Endothelial cell of umbilical vein (primary cell): ENCODE data around the gene SMOC2. TPM values are rescaled to one million over a fixed set of nuclear protein-coding genes. Genes with fewer than 3 reads are reported as not detected.

ENCODE experiments used
- BruUV-seq: library from RNA; stranded (reverse); fragments of 400-500 nt; replicated peaks from 2 replicates; lab custom pipeline; 2021; lab: Mats Ljungman, UMichigan
- CTCF ChIA-PET: fragments of 300-600, 350-600 bp; sonication (Branson Sonifier 250); formaldehyde crosslinking; loops from one replicate; lab custom pipeline; 2021; ENCODE audit warnings: antibody characterized with exemption, inconsistent platforms; lab: Charles Lee
- POLR2A ChIA-PET: fragments of 300-600, 350-600 bp; sonication (Branson Sonifier 250); formaldehyde crosslinking; loops from one replicate; lab custom pipeline; 2021; ENCODE audit warnings: antibody characterized with exemption, inconsistent platforms; lab: Charles Lee
- DNase-seq: peaks from one replicate; pipeline ENCODE4 v3.0.0-alpha.2; 2011; ENCODE audit warnings: low read depth, low spot score
- FAIRE-seq: peaks from 2 replicates; lab custom pipeline; 2011; peaks lifted over from hg19 to GRCh38; lab: Jason Lieb, UNC
- H2AFZ ChIP-seq: 2 replicates; pipeline ENCODE4 v1.6.0; 2012; ENCODE audit warnings: low read depth, low read length, control low read depth, inconsistent platforms
- H3K27ac ChIP-seq: 2 replicates; pipeline ENCODE4 v1.5.1; 2011; ENCODE audit warnings: low read depth, mild to moderate bottlenecking, control low read depth, low read length, moderate library complexity; ENCODE audit not compliant: insufficient read depth
- H3K27me3 ChIP-seq, 2 experiments: 2 replicates each; pipeline versions ENCODE4 v1.6.0 to v1.6.1; 2011; ENCODE audit warnings: low read length in 2 of 2, mixed read lengths in 1 of 2; ENCODE audit not compliant: control insufficient read depth in 2 of 2, insufficient read depth in 2 of 2
- H3K36me3 ChIP-seq, 2 experiments: 2 replicates in 1 of 2; 3 replicates in 1 of 2; pipeline ENCODE4 v1.5.1; 2011; ENCODE audit warnings: low read length in 2 of 2, mild to moderate bottlenecking in 1 of 2, moderate library complexity in 1 of 2; ENCODE audit not compliant: control insufficient read depth in 2 of 2, insufficient read depth in 2 of 2; ENCODE audit errors: extremely low read depth in 1 of 2
- H3K4me1 ChIP-seq: 3 replicates; pipeline ENCODE4 v1.5.1; 2011; ENCODE audit warnings: mild to moderate bottlenecking, low read length; ENCODE audit not compliant: control insufficient read depth, insufficient read depth; ENCODE audit errors: extremely low read depth
- H3K4me2 ChIP-seq: 2 replicates; pipeline ENCODE4 v1.6.1; 2011; ENCODE audit warnings: low read length, control low read depth, mixed read lengths; ENCODE audit not compliant: insufficient read depth
- H3K4me3 ChIP-seq, 3 experiments: fragments of 200-600 bp in 1 of 3; sonication (generic), shearing (Covaris generic) in 1 of 3; replicated peaks in 1 of 3; 2 replicates each; pipeline ENCODE4 v1.5.1; 2011 to 2016; ENCODE audit warnings: control low read depth in 3 of 3, low read length in 3 of 3, mild to moderate bottlenecking in 2 of 3, inconsistent platforms in 1 of 3, low read depth in 1 of 3, moderate library complexity in 1 of 3; ENCODE audit not compliant: insufficient read depth in 1 of 3
- H3K79me2 ChIP-seq: 2 replicates; pipeline ENCODE4 v1.6.0; 2012; ENCODE audit warnings: low read length, inconsistent platforms; ENCODE audit not compliant: control insufficient read depth, insufficient read depth
- H3K9ac ChIP-seq: replicated peaks from 2 replicates; pipeline ENCODE3; 2011; ENCODE audit warnings: low read length, control low read depth; ENCODE audit not compliant: insufficient read depth; ENCODE audit errors: extremely low read depth
- H3K9me1 ChIP-seq: replicated peaks from 3 replicates; pipeline ENCODE4 v1.6.0; 2011; ENCODE audit warnings: mild to moderate bottlenecking, low read length; ENCODE audit not compliant: control insufficient read depth, insufficient read depth; ENCODE audit errors: extremely low read depth
- H3K9me3 ChIP-seq: replicated peaks from 2 replicates; pipeline ENCODE4 v1.5.1; 2012; ENCODE audit warnings: low read length, inconsistent platforms; ENCODE audit not compliant: control insufficient read depth, insufficient read depth
- H4K20me1 ChIP-seq: replicated peaks from 2 replicates; pipeline ENCODE3; 2011; ENCODE audit warnings: mild to moderate bottlenecking, low read length; ENCODE audit not compliant: control insufficient read depth, insufficient read depth; ENCODE audit errors: extremely low read depth
- EZH2 ChIP-seq: IDR thresholded peaks from 2 replicates; pipeline ENCODE4 v1.6.1; 2012; ENCODE audit warnings: borderline replicate concordance, low read depth, mild to moderate bottlenecking, moderate library complexity, low read length, inconsistent platforms; ENCODE audit not compliant: severe bottlenecking
- FOS ChIP-seq: IDR thresholded peaks from 2 replicates; pipeline ENCODE4 v1.6.1; 2011; ENCODE audit warnings: mild to moderate bottlenecking, low read length, moderate library complexity, borderline replicate concordance; ENCODE audit not compliant: insufficient read depth
- GATA2 ChIP-seq: IDR thresholded peaks from 2 replicates; pipeline ENCODE4 v1.7.0; 2011; ENCODE audit warnings: low read depth, mild to moderate bottlenecking, moderate library complexity, mixed read lengths, low read length; ENCODE audit not compliant: insufficient read length, insufficient read depth
- JUN ChIP-seq: IDR thresholded peaks from 2 replicates; pipeline ENCODE4 v1.6.1; 2011; ENCODE audit warnings: borderline replicate concordance, low read depth; ENCODE audit not compliant: insufficient read length, insufficient read depth
- MYC ChIP-seq: IDR thresholded peaks from one replicate; pipeline ENCODE4 v1.6.1; 2011; ENCODE audit warnings: mild to moderate bottlenecking, low read depth, low read length
- POLR2A ChIP-seq: IDR thresholded peaks from 2 replicates; pipeline ENCODE4 v1.6.1; 2012; ENCODE audit warnings: low read depth, mild to moderate bottlenecking, control low read depth, low read length
- POLR2AphosphoS5 ChIP-seq: IDR thresholded peaks from 2 replicates; pipeline ENCODE4 v1.6.1; 2012; ENCODE audit warnings: low read depth, mild to moderate bottlenecking, control low read depth, low read length, moderate library complexity; ENCODE audit not compliant: insufficient read depth
- dilution Hi-C: fragments of 300-500 bp; cut with MboI; formaldehyde crosslinking; loops from one replicate; pipeline ENCODE4 v1.15.0; 2019; ENCODE audit warnings: low sequenced_read_pairs; ENCODE audit not compliant: extremely low pct_ligation_motif_present
- intact Hi-C: fragments of 100-400 bp; cut with micrococcal nuclease; formaldehyde crosslinking; loops from one replicate; pipeline ENCODE4 v1.10.0; 2022
- polyA plus RNA-seq, 4 experiments: library from polyadenylated mRNA; depleted of rRNA in 3 of 4; stranded (reverse) in 3 of 4; unstranded in 1 of 4; fragments of >200 nt; gene quantifications; 2 replicates each; pipeline versions ENCODE4 v1.2.1 to v1.2.3, GENCODE V29; 2011 to 2012; ENCODE audit warnings: missing spikeins in 1 of 4
- total RNA-seq: library from RNA; stranded (reverse); gene quantifications from 2 replicates; pipeline ENCODE4 v1.2.3, GENCODE V29; 2021
- TF ChIP-seq, protein P1 (sequence below): IDR thresholded peaks from 2 replicates; pipeline ENCODE4 v1.6.1; 2011; ENCODE audit not compliant: insufficient read depth, insufficient read length
- TF ChIP-seq, protein P2 (sequence below), 2 donors: IDR thresholded peaks; 1 replicate in 1 of 2; 2 replicates in 1 of 2; pipeline ENCODE4 v1.5.1; 2011; ENCODE audit warnings: low read length in 2 of 2, mild to moderate bottlenecking in 2 of 2, moderate library complexity in 2 of 2, control low read depth in 1 of 2, inconsistent platforms in 1 of 2, low read depth in 1 of 2; ENCODE audit not compliant: insufficient read depth in 1 of 2; ENCODE audit errors: extremely low read depth in 1 of 2

SMOC2 gene
- total and polyA plus RNA-seq, 2 donors (not counting 3 experiments of a cell fraction or from before 2014, with no cell fraction given), result not detected

DNA sequence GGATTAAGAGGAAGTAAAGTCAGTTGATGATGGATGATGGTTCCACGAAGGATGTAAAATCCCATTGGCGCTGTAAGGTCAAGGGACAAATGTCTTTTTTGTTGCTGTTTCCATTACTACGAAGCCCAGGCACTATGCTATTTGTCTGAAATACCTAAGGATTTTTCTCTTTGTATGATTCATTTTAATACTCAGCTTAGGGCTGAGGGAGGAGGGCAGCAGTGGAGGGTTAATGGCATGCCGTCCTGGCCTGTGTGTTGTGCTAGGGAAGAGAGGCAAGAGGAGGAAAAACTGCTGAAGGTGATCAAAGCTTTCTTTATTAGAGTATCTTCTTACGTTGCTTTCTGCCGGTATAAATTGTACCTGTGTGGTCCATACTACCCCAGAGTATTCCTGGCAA, 6.5 kb upstream of the SMOC2 start:
- intact Hi-C loops, result no loop called here

More for the DNA sequence above, 6.5 kb upstream of the SMOC2 start:
- no peaks in the 10 kb centered on the region for H3K4me1 ChIP-seq
- H3K4me3 ChIP-seq, result no peak overlapping the region
- FAIRE-seq (no peak), DNase-seq (no peak)
- H2AFZ ChIP-seq, result no peak overlapping the region
- dilution Hi-C loops, result no loop called here
- no peak for TF ChIP-seq GATA2
- TF ChIP-seq EZH2, result no peak
- TF ChIP-seq, protein P1, sequence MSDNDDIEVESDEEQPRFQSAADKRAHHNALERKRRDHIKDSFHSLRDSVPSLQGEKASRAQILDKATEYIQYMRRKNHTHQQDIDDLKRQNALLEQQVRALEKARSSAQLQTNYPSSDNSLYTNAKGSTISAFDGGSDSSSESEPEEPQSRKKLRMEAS, result no peak
- no peak for TF ChIP-seq MYC
- TF ChIP-seq POLR2AphosphoS5, result no peak
- TF ChIP-seq, protein P2, sequence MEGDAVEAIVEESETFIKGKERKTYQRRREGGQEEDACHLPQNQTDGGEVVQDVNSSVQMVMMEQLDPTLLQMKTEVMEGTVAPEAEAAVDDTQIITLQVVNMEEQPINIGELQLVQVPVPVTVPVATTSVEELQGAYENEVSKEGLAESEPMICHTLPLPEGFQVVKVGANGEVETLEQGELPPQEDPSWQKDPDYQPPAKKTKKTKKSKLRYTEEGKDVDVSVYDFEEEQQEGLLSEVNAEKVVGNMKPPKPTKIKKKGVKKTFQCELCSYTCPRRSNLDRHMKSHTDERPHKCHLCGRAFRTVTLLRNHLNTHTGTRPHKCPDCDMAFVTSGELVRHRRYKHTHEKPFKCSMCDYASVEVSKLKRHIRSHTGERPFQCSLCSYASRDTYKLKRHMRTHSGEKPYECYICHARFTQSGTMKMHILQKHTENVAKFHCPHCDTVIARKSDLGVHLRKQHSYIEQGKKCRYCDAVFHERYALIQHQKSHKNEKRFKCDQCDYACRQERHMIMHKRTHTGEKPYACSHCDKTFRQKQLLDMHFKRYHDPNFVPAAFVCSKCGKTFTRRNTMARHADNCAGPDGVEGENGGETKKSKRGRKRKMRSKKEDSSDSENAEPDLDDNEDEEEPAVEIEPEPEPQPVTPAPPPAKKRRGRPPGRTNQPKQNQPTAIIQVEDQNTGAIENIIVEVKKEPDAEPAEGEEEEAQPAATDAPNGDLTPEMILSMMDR (IDR thresholded peaks at IDR 0.05; ENCODE audit: extremely low read depth in 1 of 2, insufficient read depth in 1 of 2, low read depth in 1 of 2, low read length in 2 of 2), result no peak
- no peak for TF ChIP-seq POLR2A
- TF ChIP-seq FOS, result no peak
- no peak for TF ChIP-seq JUN
- no TSS peak for BruUV-seq
- H3K4me2 ChIP-seq, result no peak overlapping the region
- H3K27ac ChIP-seq, result no peak overlapping the region
- H3K9ac ChIP-seq, result no peak overlapping the region
- ChIA-PET CTCF (no interaction called here), POLR2A (no interaction called here)
- no peaks in the 10 kb centered on the region for H3K79me2 ChIP-seq
- H3K9me1 ChIP-seq, result no peaks in the 10 kb centered on the region
- no peaks in the 10 kb centered on the region for H3K9me3 ChIP-seq
- H3K27me3 ChIP-seq, result no peaks in the 10 kb centered on the region
- H4K20me1 ChIP-seq, result no peaks in the 10 kb centered on the region
- no peaks in the 10 kb centered on the region for H3K36me3 ChIP-seq
